NCI-H128 (cell line): Measurements from ENCODE around the gene EDARADD.
A peak's percentile ranks its signal among the peaks of the same experiment; 100 is the strongest.

Experiments
- DNase-seq: peaks from one replicate; lab custom pipeline; 2025; ENCODE audit not compliant: unreplicated experiment; lab: John Stamatoyannopoulos, UW

Gene EDARADD

GRCh38 chr1:236511735-236512418 is 117.8 kb downstream of the EDARADD start:
- no peak for DNase-seq

- no peak for DNase-seq
These were observed 120.8 kb downstream of the EDARADD start for GRCh38 chr1:236514703-236515442.

GRCh38 chr1:236515443-236515958 is 121.4 kb downstream of the EDARADD start:
- DNase-seq = no peak

- DNase-seq = no peak
These were observed 123.0 kb downstream of the EDARADD start for GRCh38 chr1:236516929-236517704.

- DNase-seq = no peak
These were observed 124.2 kb downstream of the EDARADD start for GRCh38 chr1:236518322-236518721.

- DNase-seq = no peak
These were observed 126.4 kb downstream of the EDARADD start for GRCh38 chr1:236520445-236521005.

GRCh38 chr1:236522937-236523703 is 129.0 kb downstream of the EDARADD start:
- no peak for DNase-seq

GRCh38 chr1:236523704-236524141 is 129.6 kb downstream of the EDARADD start, which contains the start of gene LGALS8:
LGALS8 (plus strand) TSS chr1:236523982; CDS start chr1:236526071, 2,089 bp downstream.
- peak; percentile 22 for DNase-seq

- DNase-seq = peak; percentile 76
These were observed 130.2 kb downstream of the EDARADD start for GRCh38 chr1:236524142-236524894.

GRCh38 chr1:236524895-236525184 is 130.8 kb downstream of the EDARADD start:
- no peak for DNase-seq

GRCh38 chr1:236526079-236526478 is 132.0 kb downstream of the EDARADD start:
- no peak for DNase-seq

- DNase-seq = no peak
These were observed 136.2 kb downstream of the EDARADD start for GRCh38 chr1:236530286-236530685.

GRCh38 chr1:236530959-236531358 is 136.9 kb downstream of the EDARADD start:
- no peak for DNase-seq

- DNase-seq = no peak
These were observed 138.8 kb downstream of the EDARADD start for GRCh38 chr1:236532850-236533249.

- no peak for DNase-seq
These were observed 140.1 kb downstream of the EDARADD start for GRCh38 chr1:236534151-236534651.
